Osteocyte (in vitro differentiated cells): ENCODE measurements around the gene AFF1. TPM values are rescaled to one million over a fixed set of nuclear protein-coding genes. Genes with fewer than 3 reads are reported as not detected.

Source experiments
- DNase-seq: peaks from one replicate; pipeline ENCODE4 v3.0.0; 2021; ENCODE audit warnings: mixed read lengths; ENCODE audit not compliant: unreplicated experiment; ENCODE audit errors: extremely low spot score
- H3K27ac Mint-ChIP-seq: one replicate; pipeline ENCODE4 v1.8.0; 2021; ENCODE audit warnings: mild to moderate bottlenecking, mixed read lengths; ENCODE audit not compliant: unreplicated experiment
- H3K27me3 Mint-ChIP-seq: one replicate; pipeline ENCODE4 v1.8.0; 2021; ENCODE audit warnings: mixed read lengths; ENCODE audit not compliant: unreplicated experiment
- H3K36me3 Mint-ChIP-seq: one replicate; pipeline ENCODE4 v1.8.0; 2021; ENCODE audit warnings: mixed read lengths; ENCODE audit not compliant: unreplicated experiment
- H3K4me1 Mint-ChIP-seq: one replicate; pipeline ENCODE4 v1.8.0; 2021; ENCODE audit warnings: mixed read lengths; ENCODE audit not compliant: unreplicated experiment
- H3K4me3 Mint-ChIP-seq: one replicate; pipeline ENCODE4 v1.8.0; 2021; ENCODE audit warnings: mild to moderate bottlenecking, moderate library complexity, mixed read lengths; ENCODE audit not compliant: unreplicated experiment
- H3K9me3 Mint-ChIP-seq: one replicate; pipeline ENCODE4 v1.8.0; 2021; ENCODE audit warnings: mixed read lengths; ENCODE audit not compliant: unreplicated experiment
- total RNA-seq: library from RNA; stranded (reverse); gene quantifications from 2 replicates; pipeline ENCODE4 v1.2.1, GENCODE V29; 2021
- TF ChIP-seq, protein P1 (sequence below): fragments of 200-600 bp; sonication (generic); IDR thresholded peaks from 2 replicates; pipeline ENCODE4 v1.5.0; 2021; ENCODE audit warnings: antibody characterized with exemption, mild to moderate bottlenecking, moderate library complexity

The AFF1 gene
- total RNA-seq, 1 donor from 2014 or later, result 39.3 TPM

DNA sequence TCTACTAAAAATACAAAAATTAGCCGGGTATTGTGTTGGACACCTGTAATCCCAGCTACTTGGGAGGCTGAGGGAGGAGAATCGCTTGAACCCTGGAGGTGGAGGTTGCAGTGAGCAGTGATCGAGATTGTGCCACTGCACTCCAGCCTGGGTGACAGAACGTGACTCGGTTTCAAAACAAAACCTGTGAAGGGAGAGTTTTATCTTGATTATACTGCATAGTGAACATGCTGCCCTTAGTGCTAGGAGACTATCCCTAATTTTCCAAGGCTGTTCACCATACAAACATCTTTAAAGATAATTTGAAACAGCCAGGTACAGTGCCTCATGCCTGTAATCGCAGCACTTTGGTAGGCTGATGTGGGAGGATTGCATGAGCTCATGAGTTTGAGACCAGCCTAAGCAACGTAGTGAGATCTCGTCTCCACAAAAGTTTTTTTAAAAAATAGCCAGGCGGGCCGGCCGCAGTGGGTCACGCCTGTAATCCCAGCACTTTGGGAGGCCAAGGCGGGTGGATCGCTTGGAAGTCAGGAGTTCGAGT is 6.2 kb downstream of the AFF1 start:
- peaks cover 24% of the 10 kb centered on the region for H3K4me1 Mint-ChIP-seq
- no peaks in the 10 kb centered on the region for H3K9me3 Mint-ChIP-seq
- no peak for DNase-seq
- TF ChIP-seq, protein P1, sequence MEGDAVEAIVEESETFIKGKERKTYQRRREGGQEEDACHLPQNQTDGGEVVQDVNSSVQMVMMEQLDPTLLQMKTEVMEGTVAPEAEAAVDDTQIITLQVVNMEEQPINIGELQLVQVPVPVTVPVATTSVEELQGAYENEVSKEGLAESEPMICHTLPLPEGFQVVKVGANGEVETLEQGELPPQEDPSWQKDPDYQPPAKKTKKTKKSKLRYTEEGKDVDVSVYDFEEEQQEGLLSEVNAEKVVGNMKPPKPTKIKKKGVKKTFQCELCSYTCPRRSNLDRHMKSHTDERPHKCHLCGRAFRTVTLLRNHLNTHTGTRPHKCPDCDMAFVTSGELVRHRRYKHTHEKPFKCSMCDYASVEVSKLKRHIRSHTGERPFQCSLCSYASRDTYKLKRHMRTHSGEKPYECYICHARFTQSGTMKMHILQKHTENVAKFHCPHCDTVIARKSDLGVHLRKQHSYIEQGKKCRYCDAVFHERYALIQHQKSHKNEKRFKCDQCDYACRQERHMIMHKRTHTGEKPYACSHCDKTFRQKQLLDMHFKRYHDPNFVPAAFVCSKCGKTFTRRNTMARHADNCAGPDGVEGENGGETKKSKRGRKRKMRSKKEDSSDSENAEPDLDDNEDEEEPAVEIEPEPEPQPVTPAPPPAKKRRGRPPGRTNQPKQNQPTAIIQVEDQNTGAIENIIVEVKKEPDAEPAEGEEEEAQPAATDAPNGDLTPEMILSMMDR, result no peak
- no peaks in the 10 kb centered on the region for H3K27me3 Mint-ChIP-seq
- no peak overlapping the region for H3K4me3 Mint-ChIP-seq
- H3K36me3 Mint-ChIP-seq, result no peaks in the 10 kb centered on the region
- no peak overlapping the region for H3K27ac Mint-ChIP-seq

DNA sequence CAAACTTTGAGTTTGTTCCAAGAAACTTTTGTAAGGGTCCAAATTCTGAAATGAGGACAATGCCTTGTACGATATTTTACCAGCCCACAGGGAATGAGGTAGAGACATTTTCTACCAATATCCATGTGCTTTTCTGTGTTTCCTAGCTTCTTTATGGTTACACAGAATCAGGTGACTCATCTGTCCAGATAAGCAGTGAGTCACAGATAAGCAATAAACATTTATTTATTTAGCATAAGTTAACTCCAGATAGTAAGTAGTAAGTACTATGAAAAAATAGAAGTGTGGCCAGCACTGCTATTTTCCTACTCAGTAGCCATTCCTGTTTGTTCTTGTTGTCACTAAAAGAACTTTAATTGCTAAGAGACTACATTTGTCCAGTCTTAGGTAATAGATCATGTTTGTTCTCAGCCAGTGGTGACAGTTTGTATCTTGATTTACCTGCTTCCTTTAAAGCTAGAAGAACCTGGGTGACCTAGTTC is 7.4 kb downstream of the AFF1 start:
- Mint-ChIP-seq H3K27me3 (no peaks in the 10 kb centered on the region), H3K4me1 (peaks cover 16% of the 10 kb centered on the region), H3K27ac (no peak overlapping the region), H3K36me3 (no peaks in the 10 kb centered on the region), H3K9me3 (no peaks in the 10 kb centered on the region), H3K4me3 (no peak overlapping the region)
- TF ChIP-seq, protein P1, result no peak
- no peak for DNase-seq

DNA sequence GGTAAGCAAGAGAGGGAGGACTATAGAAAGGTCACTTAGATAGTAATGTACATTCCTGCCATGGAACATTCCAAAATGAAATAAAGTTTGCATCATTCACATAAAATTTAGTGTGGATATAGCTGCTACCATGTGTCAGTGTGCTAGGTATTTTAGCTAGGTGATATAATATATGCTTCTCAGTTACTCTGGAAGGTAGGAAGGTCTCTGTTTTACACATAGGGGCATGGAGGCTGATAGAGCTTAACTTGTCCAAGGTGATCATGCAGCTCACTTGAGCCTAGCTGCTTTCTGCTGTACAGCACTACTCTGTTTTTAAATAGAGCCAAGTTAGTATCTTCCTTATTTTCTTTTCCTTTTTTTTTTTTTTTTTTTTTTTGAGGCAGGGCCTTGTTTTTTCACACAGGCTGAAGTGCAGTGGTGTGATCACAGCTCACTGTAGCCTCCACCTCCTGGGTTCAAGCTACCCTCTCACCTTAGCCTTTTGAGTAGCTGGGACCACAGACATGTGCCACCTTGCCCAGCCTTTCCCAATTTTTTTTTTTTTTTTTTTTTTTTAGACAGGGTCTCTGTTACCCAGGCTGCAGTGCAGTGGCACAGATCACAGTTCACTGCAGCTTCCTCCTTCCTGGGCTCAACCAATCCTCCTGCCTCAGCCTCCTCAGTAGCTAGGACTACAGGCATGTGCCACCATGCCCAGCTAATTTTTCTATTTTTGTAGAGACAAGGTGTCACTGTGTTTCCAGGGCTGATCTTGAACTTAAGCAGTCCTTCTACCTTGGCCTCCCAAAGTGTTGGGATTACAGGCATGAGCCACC is 10.4 kb downstream of the AFF1 start:
- TF ChIP-seq, protein P1, result no peak

DNA sequence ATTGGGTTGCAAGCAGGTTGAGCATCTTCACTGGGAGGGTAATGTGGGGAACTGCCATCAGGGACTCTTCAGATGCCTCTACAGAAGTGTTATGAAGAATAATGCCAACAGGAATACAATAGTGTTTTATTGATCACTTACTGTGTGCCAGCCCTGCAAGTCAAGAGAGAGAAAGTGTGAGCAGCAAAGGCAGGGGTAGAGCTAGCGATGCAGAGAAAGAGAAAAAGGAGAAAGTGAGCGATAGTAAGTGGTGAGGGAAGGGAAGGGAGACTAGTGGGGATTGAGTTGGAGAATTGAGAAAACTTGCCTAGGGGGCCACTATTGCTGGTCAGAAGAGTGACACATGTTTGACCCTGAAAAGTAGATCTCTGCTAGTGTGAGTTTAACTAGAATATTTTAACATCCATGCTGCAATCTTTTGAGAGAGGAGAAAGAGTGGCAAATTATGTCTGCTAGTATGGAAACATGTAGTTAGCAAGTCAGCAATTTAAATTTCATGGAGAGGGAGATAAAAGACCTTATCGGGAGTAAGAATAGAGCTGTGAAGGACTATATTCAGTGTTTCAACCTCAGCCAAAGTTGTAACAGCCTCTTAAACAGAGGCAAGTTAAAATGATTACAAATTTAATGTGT is 12.2 kb downstream of the AFF1 start:
- no peak overlapping the region for H3K27ac Mint-ChIP-seq

More for the DNA sequence above, 10.4 kb downstream of the AFF1 start:
- Mint-ChIP-seq H3K4me3 (no peak overlapping the region), H3K4me1 (peaks cover 11% of the 10 kb centered on the region), H3K36me3 (no peaks in the 10 kb centered on the region), H3K27me3 (no peaks in the 10 kb centered on the region), H3K27ac (no peak overlapping the region), H3K9me3 (no peaks in the 10 kb centered on the region)
- DNase-seq, result no peak

More for the DNA sequence above, 12.2 kb downstream of the AFF1 start:
- no peak for DNase-seq
- TF ChIP-seq, protein P1, result no peak
- Mint-ChIP-seq H3K4me1 (peaks cover 11% of the 10 kb centered on the region), H3K9me3 (no peaks in the 10 kb centered on the region), H3K4me3 (no peak overlapping the region), H3K27me3 (no peaks in the 10 kb centered on the region), H3K36me3 (no peaks in the 10 kb centered on the region)
